Brain microvascular endothelial cell (primary cell): ENCODE data around the gene ZBTB32.
A peak's percentile ranks its signal among the peaks of the same experiment; 100 is the strongest.

ENCODE experiments used
- DNase-seq: peaks from one replicate; pipeline ENCODE4 v3.0.0-alpha.2; 2020
- H3K27ac ChIP-seq: fragments of 250-450 bp; sonication (Bioruptor Pico); 2 replicates; pipeline ENCODE4 v1.5.1; 2020; ENCODE audit warnings: mild to moderate bottlenecking, moderate library complexity
- H3K27me3 ChIP-seq: fragments of 250-450 bp; sonication (Bioruptor Pico); replicated peaks from 2 replicates; pipeline ENCODE4 v1.5.1; 2020; ENCODE audit warnings: mild to moderate bottlenecking
- H3K36me3 ChIP-seq: fragments of 250-450 bp; sonication (Bioruptor Pico); replicated peaks from 2 replicates; pipeline ENCODE4 v1.5.1; 2020; ENCODE audit warnings: mild to moderate bottlenecking
- H3K4me3 ChIP-seq: 2 replicates; pipeline ENCODE4 v1.5.1; 2011; ENCODE audit warnings: low read depth, mild to moderate bottlenecking, control low read depth, low read length, moderate library complexity
- CTCF ChIP-seq: IDR thresholded peaks from 2 replicates; pipeline ENCODE4 v1.5.1; 2011; ENCODE audit warnings: low read depth, mild to moderate bottlenecking, moderate library complexity, low read length, control low read depth, inconsistent platforms; ENCODE audit errors: missing control alignments
- in situ Hi-C: cut with HindIII; loops from 2 replicates; pipeline ENCODE4 v1.10.0; 2017; ENCODE audit warnings: low sequenced_read_pairs, low pct_ligation_motif_present

The ZBTB32 gene

GRCh38 chr19:35702223-35703012 lies 1.9 kb upstream of the ZBTB32 start:
- Histone ChIP-seq H3K27ac (no peak overlapping the region), H3K36me3 (no peaks in the 10 kb centered on the region), H3K27me3 (no peaks in the 10 kb centered on the region), H3K4me3 (peak overlapping the region; percentile 62)
- TF ChIP-seq CTCF: no peak
- in situ Hi-C loops: no loop called here
- peak; percentile 98 for DNase-seq

- no peaks in the 10 kb centered on the region for H3K36me3 ChIP-seq
- DNase-seq: no peak
- H3K27ac ChIP-seq: no peak overlapping the region
- no peak overlapping the region for H3K4me3 ChIP-seq
- no peak for TF ChIP-seq CTCF
- no peaks in the 10 kb centered on the region for H3K27me3 ChIP-seq
- in situ Hi-C loops: no loop called here
These were observed 1.0 kb upstream of the ZBTB32 start for GRCh38 chr19:35703343-35703742.

GRCh38 chr19:35708391-35708790 lies 4.0 kb downstream of the ZBTB32 start:
- Histone ChIP-seq H3K27ac (no peak overlapping the region), H3K27me3 (no peaks in the 10 kb centered on the region), H3K4me3 (no peak overlapping the region), H3K36me3 (no peaks in the 10 kb centered on the region)
- in situ Hi-C loops: no loop called here
- DNase-seq: no peak
- no peak for TF ChIP-seq CTCF

GRCh38 chr19:35710784-35711723 lies 6.7 kb downstream of the ZBTB32 start:
- H3K27me3 ChIP-seq: no peaks in the 10 kb centered on the region
- no peak for DNase-seq
- no peak for TF ChIP-seq CTCF

GRCh38 chr19:35712567-35713505 lies 8.5 kb downstream of the ZBTB32 start:
- no peaks in the 10 kb centered on the region for H3K27me3 ChIP-seq
- DNase-seq: no peak
- no peak overlapping the region for H3K4me3 ChIP-seq
- TF ChIP-seq CTCF: no peak
- in situ Hi-C loops: no loop called here
- H3K36me3 ChIP-seq: no peaks in the 10 kb centered on the region
- no peak overlapping the region for H3K27ac ChIP-seq

More at GRCh38 chr19:35710784-35711723, 6.7 kb downstream of the ZBTB32 start:
- Histone ChIP-seq H3K36me3 (no peaks in the 10 kb centered on the region), H3K27ac (no peak overlapping the region), H3K4me3 (no peak overlapping the region)
- in situ Hi-C loops: no loop called here
